K562 (cell line): ENCODE results near the gene ENOX2. TPM values are rescaled to one million over a fixed set of nuclear protein-coding genes. Genes with fewer than 3 reads are reported as not detected.

Experiments used
- ATAC-seq: fragments of 200-7000 bp; cut with Tn5 transposase; 3 replicates; pipeline ENCODE4 v1.9.1; 2020; ENCODE audit warnings: moderate library complexity
- BruUV-seq: library from RNA; stranded (reverse); fragments of 400-500 nt; replicated peaks from 2 replicates; lab custom pipeline; 2021; lab: Mats Ljungman, UMichigan
- CTCF ChIA-PET: fragments of 300-600 bp; formaldehyde crosslinking; extraction: SDS; loops from one replicate; lab custom pipeline; 2021; ENCODE audit warnings: low intra/inter-chr PET ratio; lab: Yijun Ruan, JAX
- POLR2A ChIA-PET: fragments of 300-600, 350-650 bp; sonication (Branson Sonifier 250); formaldehyde crosslinking; extraction: SDS; loops from one replicate; lab custom pipeline; 2021; ENCODE audit warnings: antibody characterized with exemption, inconsistent platforms; lab: Yijun Ruan, JAX
- DNase-seq, 4 experiments: peaks; one replicate each; pipeline versions ENCODE4 v3.0.0 to v3.0.0-alpha.2; 2011 to 2018; ENCODE audit warnings: low spot score in 3 of 4, mixed read lengths in 3 of 4; ENCODE audit errors: extremely low read depth in 1 of 4
- FAIRE-seq: peaks from 2 replicates; lab custom pipeline; 2011; peaks lifted over from hg19 to GRCh38; lab: Jason Lieb, UNC
- H2AFZ ChIP-seq: 2 replicates; pipeline ENCODE4 v1.6.0; 2011; ENCODE audit warnings: low read depth, low read length, control low read depth, inconsistent platforms
- H3K27ac ChIP-seq: fragments of 200-600 bp; 3 replicates; pipeline ENCODE4 v1.8.0; 2011; ENCODE audit warnings: low read depth, mild to moderate bottlenecking, control low read depth, inconsistent platforms, low read length, moderate library complexity, mixed read lengths; ENCODE audit errors: extremely low read depth
- H3K27me3 ChIP-seq, 2 experiments: fragments of 300-600 bp in 1 of 2; 2 replicates in 1 of 2; 3 replicates in 1 of 2; pipeline versions ENCODE4 v1.6.0 to v1.8.0; 2011; ENCODE audit warnings: inconsistent platforms in 2 of 2, low read length in 2 of 2, mild to moderate bottlenecking in 1 of 2, mixed read lengths in 1 of 2, moderate library complexity in 1 of 2; ENCODE audit not compliant: control insufficient read depth in 2 of 2, insufficient read depth in 2 of 2
- H3K36me3 ChIP-seq: fragments of 300-600 bp; 3 replicates; pipeline ENCODE4 v1.8.0; 2011; ENCODE audit warnings: mild to moderate bottlenecking, low read length, inconsistent platforms; ENCODE audit not compliant: control insufficient read depth, insufficient read depth
- H3K4me1 ChIP-seq, 2 experiments: fragments of 200-600 bp in 1 of 2; replicated peaks in 1 of 2; 2 replicates in 1 of 2; 3 replicates in 1 of 2; pipeline versions ENCODE4 v1.5.1 to v1.8.0; 2011; ENCODE audit warnings: inconsistent platforms in 2 of 2, low read length in 2 of 2, mild to moderate bottlenecking in 1 of 2, mixed read lengths in 1 of 2, moderate library complexity in 1 of 2; ENCODE audit not compliant: control insufficient read depth in 2 of 2, insufficient read depth in 2 of 2
- H3K4me2 ChIP-seq: 2 replicates; pipeline ENCODE4 v1.6.1; 2011; ENCODE audit warnings: low read length, control low read depth, inconsistent platforms, mixed read lengths; ENCODE audit not compliant: insufficient read depth
- H3K4me3 ChIP-seq: fragments of 200-600 bp; sonication (generic), shearing (Covaris generic); 2 replicates; pipeline ENCODE4 v1.5.1; 2016; ENCODE audit warnings: control low read depth, inconsistent platforms
- H3K79me2 ChIP-seq: fragments of 200-600 bp; 3 replicates; pipeline ENCODE4 v1.8.0; 2011; ENCODE audit warnings: low read length, inconsistent platforms; ENCODE audit not compliant: control insufficient read depth, insufficient read depth
- H3K9ac ChIP-seq, 2 experiments: 2 replicates each; pipeline versions ENCODE4 v1.6.0 to v1.6.1; 2011; ENCODE audit warnings: low read depth in 2 of 2, low read length in 2 of 2, control low read depth in 1 of 2, inconsistent platforms in 1 of 2, mild to moderate bottlenecking in 1 of 2, mixed read lengths in 1 of 2; ENCODE audit not compliant: insufficient read depth in 1 of 2
- H3K9me1 ChIP-seq: one replicate; pipeline ENCODE4 v1.6.0; 2011; ENCODE audit warnings: inconsistent platforms, mild to moderate bottlenecking, low read length, moderate library complexity; ENCODE audit not compliant: control insufficient read depth, insufficient read depth
- H3K9me3 ChIP-seq: replicated peaks from 2 replicates; pipeline ENCODE4 v1.5.1; 2011; ENCODE audit warnings: low read depth, low read length, inconsistent platforms; ENCODE audit not compliant: control insufficient read depth, insufficient read depth
- H4K20me1 ChIP-seq: replicated peaks from 2 replicates; pipeline ENCODE4 v1.6.1; 2011; ENCODE audit warnings: low read length, inconsistent platforms, mixed read lengths; ENCODE audit not compliant: control insufficient read depth, insufficient read depth
- FOXP1 ChIP-seq: sonication (generic); formaldehyde crosslinking; IDR thresholded peaks from 2 replicates; pipeline ENCODE4 v1.8.0; 2022; ENCODE audit warnings: mild to moderate bottlenecking, missing genetic modification reagents
- HDAC3 ChIP-seq: fragments of 450-650 bp; IDR thresholded peaks from 2 replicates; pipeline ENCODE4 v1.6.1; 2018; ENCODE audit warnings: borderline replicate concordance, mild to moderate bottlenecking, moderate library complexity; ENCODE audit not compliant: partially characterized antibody
- MEF2A ChIP-seq: IDR thresholded peaks from 2 replicates; pipeline ENCODE4 v1.6.1; 2011; ENCODE audit warnings: low read depth, mild to moderate bottlenecking, low read length, moderate library complexity; ENCODE audit not compliant: control insufficient read depth
- NR2C2 ChIP-seq, 2 experiments: fragments of 200-800 bp in 1 of 2; sonication (Bioruptor generic) in 1 of 2; sonication (generic) in 1 of 2; formaldehyde crosslinking in 1 of 2; IDR thresholded peaks; 2 replicates each; pipeline versions ENCODE4 v1.6.1 to v1.8.0; 2016 to 2022; ENCODE audit warnings: mild to moderate bottlenecking in 1 of 2, missing compliant biosample characterization in 1 of 2, missing genetic modification characterization in 1 of 2, missing genetic modification reagents in 1 of 2
- RBM25 ChIP-seq: fragments of 200-400 bp; formaldehyde crosslinking; IDR thresholded peaks from 2 replicates; pipeline ENCODE4 v1.6.1; 2018; ENCODE audit warnings: low read length, low read depth, moderate library complexity; ENCODE audit not compliant: severe bottlenecking
- TRIM25 ChIP-seq: fragments of 450-650 bp; IDR thresholded peaks from 2 replicates; pipeline ENCODE4 v1.7.0; 2016; ENCODE audit warnings: borderline replicate concordance
- ZFP91 ChIP-seq: sonication (generic); formaldehyde crosslinking; IDR thresholded peaks from 2 replicates; pipeline ENCODE4 v1.8.0; 2022; ENCODE audit warnings: mild to moderate bottlenecking, missing genetic modification reagents
- WGBS: fragments of 100-300 bp; shearing (Covaris generic); methylation state at CpG from one replicate; pipeline ENCODE4 v1.1.6; 2016; ENCODE audit warnings: low coverage, mixed read lengths; ENCODE audit not compliant: insufficient coverage; ENCODE audit errors: missing lambda C conversion rate; 5-methylcytosine and 5-hydroxymethylcytosine counted together
- in situ Hi-C: fragments of 300-500 bp; cut with MboI; formaldehyde crosslinking; loops from 4 replicates; pipeline ENCODE4 v1.15.0; 2018; ENCODE audit warnings: inconsistent platforms, mixed read lengths
- intact Hi-C: fragments of 100-400 bp; cut with micrococcal nuclease; formaldehyde crosslinking; loops from 2 replicates; pipeline ENCODE4 v1.14.2; 2022
- polyA plus RNA-seq, 8 experiments: library from polyadenylated mRNA; depleted of rRNA in 4 of 8; stranded (reverse) in 5 of 8; unstranded in 3 of 8; fragments of >200 nt; fragmentation: Nextera tagmentation in 2 of 8; fragmentation: Illumina TruSeq in 1 of 8; extraction: Ambion mirVana in 2 of 8; extraction: Trizol in 1 of 8; gene quantifications; 2 replicates each; pipeline versions ENCODE4 v1.2.1 to v1.2.3, GENCODE V29; 2011 to 2014; ENCODE audit warnings: inconsistent platforms in 1 of 8, missing spikeins in 1 of 8
- total RNA-seq, 7 experiments: library from RNA; depleted of rRNA in 6 of 7; stranded (reverse); fragments of >200 nt in 6 of 7; fragmentation: Illumina TruSeq in 2 of 7; extraction: Trizol in 2 of 7; gene quantifications; 2 replicates each; pipeline versions ENCODE4 v1.2.1 to v1.2.3, GENCODE V29; 2011 to 2021; ENCODE audit warnings: low replicate concordance in 1 of 7

Gene ENOX2
- total and polyA plus RNA-seq, 9 of the 15 experiments (the other 6 are each of a cell fraction or from before 2014, with no cell fraction given) = 6.1 to 24.0 (median 13.8) TPM

- Histone ChIP-seq H3K79me2 (no peaks in the 10 kb centered on the region), H3K4me2 (no peak overlapping the region), H3K9me1 (no peaks in the 10 kb centered on the region), H3K36me3 (no peaks in the 10 kb centered on the region), H3K27ac (no peak overlapping the region), H4K20me1 (no peaks in the 10 kb centered on the region), H3K4me1 (no peaks in the 10 kb centered on the region), H3K27me3 (no peaks in the 10 kb centered on the region), H3K9me3 (no peaks in the 10 kb centered on the region), H3K4me3 (no peak overlapping the region), H2AFZ (no peak overlapping the region), H3K9ac (no peak overlapping the region)
- ATAC-seq (no peak), FAIRE-seq (no peak), DNase-seq (no peak)
- WGBS = 53% methylated on average over 2 of the region's 2 CpGs
- BruUV-seq = no TSS peak
- CTCF ChIA-PET = no interaction called here
- in situ Hi-C loops (loop anchor here (25.0 kb wide), 1 partner anchor 1357 kb away; no protein-coding TSS in a partner anchor), intact Hi-C loops (no loop called here)
- TF ChIP-seq RBM25 (no peak), HDAC3 (no peak), MEF2A (no peak), NR2C2 (CRISPR knock-in tag; IDR thresholded peaks at IDR 0.05) (no peak), NR2C2 (tag; IDR thresholded peaks at IDR 0.05) (no peak), ZFP91 (no peak), FOXP1 (CRISPR knock-in tag) (no peak), TRIM25 (no peak)
- POLR2A ChIA-PET = no interaction called here
Observed at GRCh38 chrX:130944230-130944629, 41.2 kb upstream of the ENOX2 start.
